Osteocyte (in vitro differentiated cells): ENCODE measurements around the gene CA5A. TPM values are rescaled to one million over a fixed set of nuclear protein-coding genes. Genes with fewer than 3 reads are reported as not detected.

ENCODE experiments used
- DNase-seq: peaks from one replicate; pipeline ENCODE4 v3.0.0; 2021; ENCODE audit warnings: mixed read lengths; ENCODE audit not compliant: unreplicated experiment; ENCODE audit errors: extremely low spot score
- H3K27ac Mint-ChIP-seq: one replicate; pipeline ENCODE4 v1.8.0; 2021; ENCODE audit warnings: mild to moderate bottlenecking, mixed read lengths; ENCODE audit not compliant: unreplicated experiment
- H3K27me3 Mint-ChIP-seq: one replicate; pipeline ENCODE4 v1.8.0; 2021; ENCODE audit warnings: mixed read lengths; ENCODE audit not compliant: unreplicated experiment
- H3K36me3 Mint-ChIP-seq: one replicate; pipeline ENCODE4 v1.8.0; 2021; ENCODE audit warnings: mixed read lengths; ENCODE audit not compliant: unreplicated experiment
- H3K4me1 Mint-ChIP-seq: one replicate; pipeline ENCODE4 v1.8.0; 2021; ENCODE audit warnings: mixed read lengths; ENCODE audit not compliant: unreplicated experiment
- H3K4me3 Mint-ChIP-seq: one replicate; pipeline ENCODE4 v1.8.0; 2021; ENCODE audit warnings: mild to moderate bottlenecking, moderate library complexity, mixed read lengths; ENCODE audit not compliant: unreplicated experiment
- H3K9me3 Mint-ChIP-seq: one replicate; pipeline ENCODE4 v1.8.0; 2021; ENCODE audit warnings: mixed read lengths; ENCODE audit not compliant: unreplicated experiment
- total RNA-seq: library from RNA; stranded (reverse); gene quantifications from 2 replicates; pipeline ENCODE4 v1.2.1, GENCODE V29; 2021
- TF ChIP-seq, protein P1 (sequence below): fragments of 200-600 bp; sonication (generic); IDR thresholded peaks from 2 replicates; pipeline ENCODE4 v1.5.0; 2021; ENCODE audit warnings: antibody characterized with exemption, mild to moderate bottlenecking, moderate library complexity

CA5A gene
- total RNA-seq, 1 donor from 2014 or later, result not detected

DNA sequence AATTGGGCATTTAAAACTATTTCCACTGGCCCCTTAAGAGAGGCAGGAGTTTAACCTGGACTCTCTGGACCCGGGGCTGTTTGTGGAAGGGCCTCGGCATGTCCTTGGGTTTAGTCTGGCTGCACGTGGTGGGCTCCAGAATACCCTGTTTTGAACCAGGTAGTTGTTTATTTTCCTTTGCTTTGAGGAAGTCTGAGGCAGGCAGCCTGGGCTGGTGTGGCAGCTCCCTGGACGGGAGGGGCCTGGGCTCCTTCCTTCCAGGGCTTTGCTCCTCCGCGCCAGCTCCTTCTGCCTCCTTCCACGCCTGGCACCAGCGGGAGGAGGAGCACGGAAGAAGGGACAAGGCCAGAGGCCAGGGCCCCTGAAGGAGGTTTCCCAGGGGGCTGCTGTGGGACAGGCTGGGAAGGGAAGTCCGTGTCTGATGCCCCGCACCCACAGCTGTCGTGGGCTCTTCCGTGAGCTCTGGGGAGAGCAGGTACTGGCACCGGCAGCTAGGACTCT, 30.4 kb upstream of the CA5A start:
- Mint-ChIP-seq H3K9me3 (peaks cover 9% of the 10 kb centered on the region), H3K27me3 (no peaks in the 10 kb centered on the region), H3K36me3 (peaks cover 9% of the 10 kb centered on the region), H3K27ac (peak overlapping the region; percentile 50), H3K4me3 (no peak overlapping the region), H3K4me1 (peaks cover 31% of the 10 kb centered on the region)
- DNase-seq, result no peak
- TF ChIP-seq, protein P1, sequence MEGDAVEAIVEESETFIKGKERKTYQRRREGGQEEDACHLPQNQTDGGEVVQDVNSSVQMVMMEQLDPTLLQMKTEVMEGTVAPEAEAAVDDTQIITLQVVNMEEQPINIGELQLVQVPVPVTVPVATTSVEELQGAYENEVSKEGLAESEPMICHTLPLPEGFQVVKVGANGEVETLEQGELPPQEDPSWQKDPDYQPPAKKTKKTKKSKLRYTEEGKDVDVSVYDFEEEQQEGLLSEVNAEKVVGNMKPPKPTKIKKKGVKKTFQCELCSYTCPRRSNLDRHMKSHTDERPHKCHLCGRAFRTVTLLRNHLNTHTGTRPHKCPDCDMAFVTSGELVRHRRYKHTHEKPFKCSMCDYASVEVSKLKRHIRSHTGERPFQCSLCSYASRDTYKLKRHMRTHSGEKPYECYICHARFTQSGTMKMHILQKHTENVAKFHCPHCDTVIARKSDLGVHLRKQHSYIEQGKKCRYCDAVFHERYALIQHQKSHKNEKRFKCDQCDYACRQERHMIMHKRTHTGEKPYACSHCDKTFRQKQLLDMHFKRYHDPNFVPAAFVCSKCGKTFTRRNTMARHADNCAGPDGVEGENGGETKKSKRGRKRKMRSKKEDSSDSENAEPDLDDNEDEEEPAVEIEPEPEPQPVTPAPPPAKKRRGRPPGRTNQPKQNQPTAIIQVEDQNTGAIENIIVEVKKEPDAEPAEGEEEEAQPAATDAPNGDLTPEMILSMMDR, result no peak

DNA sequence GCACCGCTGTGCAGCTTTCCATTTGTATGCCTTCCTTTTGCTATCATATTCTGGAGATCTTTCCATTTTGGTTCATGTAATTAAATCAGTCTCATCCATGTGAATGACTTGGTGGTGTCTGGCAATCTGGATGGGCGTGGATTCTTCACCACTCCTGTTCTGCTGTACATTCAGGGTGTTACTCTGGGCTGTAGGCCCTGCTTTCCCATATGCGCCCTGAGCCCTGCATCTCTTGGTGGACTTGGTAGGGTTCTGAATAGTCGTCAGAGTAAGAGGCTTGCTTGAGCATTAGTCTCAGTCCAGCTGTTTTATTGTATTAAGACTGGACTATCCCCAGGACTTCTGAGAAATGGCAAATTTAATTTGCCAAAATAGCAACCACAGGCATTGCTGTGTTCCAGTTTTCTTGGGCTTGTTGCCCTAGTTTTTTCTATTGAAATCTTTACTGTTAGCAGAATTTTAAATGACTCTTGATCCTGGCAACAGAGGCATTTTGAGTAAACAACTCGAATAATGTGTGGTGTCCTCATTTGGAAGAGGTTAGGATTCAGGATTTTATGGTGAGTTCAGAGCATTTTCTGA, 29.8 kb upstream of the CA5A start:
- H3K4me1 Mint-ChIP-seq, result peaks cover 31% of the 10 kb centered on the region
- TF ChIP-seq, protein P1, result no peak
- H3K27me3 Mint-ChIP-seq, result no peaks in the 10 kb centered on the region
- peaks cover 3% of the 10 kb centered on the region for H3K9me3 Mint-ChIP-seq
- no peak for DNase-seq
- H3K27ac Mint-ChIP-seq, result peak overlapping the region; percentile 52
- H3K4me3 Mint-ChIP-seq, result no peak overlapping the region
- peaks cover 3% of the 10 kb centered on the region for H3K36me3 Mint-ChIP-seq

DNA sequence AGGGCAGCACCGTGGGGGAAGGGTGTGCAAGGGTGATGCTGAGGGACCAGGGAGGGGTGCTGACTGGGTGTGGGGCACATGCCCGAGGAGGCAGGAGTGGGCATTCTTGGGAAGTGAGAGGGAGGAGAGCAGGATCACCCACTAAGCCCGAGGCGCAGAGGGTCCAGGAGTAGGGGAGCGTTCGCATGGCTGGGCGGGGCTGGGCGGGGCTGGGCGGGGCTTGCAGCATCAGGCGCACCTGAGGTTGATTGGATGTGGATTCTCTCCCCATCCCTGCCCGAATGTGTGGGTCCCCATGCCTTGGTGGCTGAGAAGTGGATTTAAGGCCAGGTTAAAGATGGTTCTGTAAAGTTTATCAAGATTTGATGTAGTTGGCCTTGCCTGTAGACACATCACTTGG, 29.1 kb upstream of the CA5A start:
- Mint-ChIP-seq H3K36me3 (no peaks in the 10 kb centered on the region), H3K4me3 (no peak overlapping the region), H3K27me3 (no peaks in the 10 kb centered on the region), H3K27ac (no peak overlapping the region), H3K9me3 (no peaks in the 10 kb centered on the region), H3K4me1 (peaks cover 31% of the 10 kb centered on the region)
- no peak for DNase-seq
- TF ChIP-seq, protein P1, result no peak

DNA sequence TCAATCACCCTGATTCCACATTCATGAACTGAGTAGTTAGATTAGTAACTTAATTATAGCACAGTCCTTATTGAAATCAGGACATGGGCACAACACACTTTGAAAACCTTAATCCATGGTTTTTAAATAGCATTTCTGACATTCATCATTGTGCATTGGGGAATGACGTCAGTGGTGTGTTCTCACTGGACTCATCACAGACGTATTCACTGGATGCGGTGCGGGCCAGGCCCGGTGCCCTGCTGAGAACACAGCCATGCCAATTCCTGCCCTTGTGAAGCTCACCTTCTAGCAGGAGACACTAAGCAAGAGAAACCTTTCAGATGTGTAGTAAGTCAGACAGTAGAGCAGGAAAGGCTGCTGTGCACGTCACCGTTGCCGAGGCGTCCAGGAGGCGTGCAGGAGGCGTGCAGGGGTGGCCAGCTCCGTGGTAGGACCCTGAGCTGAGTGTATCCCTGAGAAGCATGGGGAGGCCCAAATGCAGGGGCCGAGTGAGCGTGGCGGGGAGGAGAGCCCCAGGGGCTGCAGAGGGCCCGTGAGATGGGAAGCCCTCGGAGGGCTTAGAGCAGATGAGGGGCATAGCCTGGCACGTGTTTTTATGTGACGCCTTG, 27.8 kb upstream of the CA5A start:
- Mint-ChIP-seq H3K4me1 (peaks cover 26% of the 10 kb centered on the region), H3K9me3 (no peaks in the 10 kb centered on the region), H3K27me3 (no peaks in the 10 kb centered on the region), H3K27ac (no peak overlapping the region), H3K36me3 (no peaks in the 10 kb centered on the region), H3K4me3 (no peak overlapping the region)
- TF ChIP-seq, protein P1, result no peak
- DNase-seq, result no peak

DNA sequence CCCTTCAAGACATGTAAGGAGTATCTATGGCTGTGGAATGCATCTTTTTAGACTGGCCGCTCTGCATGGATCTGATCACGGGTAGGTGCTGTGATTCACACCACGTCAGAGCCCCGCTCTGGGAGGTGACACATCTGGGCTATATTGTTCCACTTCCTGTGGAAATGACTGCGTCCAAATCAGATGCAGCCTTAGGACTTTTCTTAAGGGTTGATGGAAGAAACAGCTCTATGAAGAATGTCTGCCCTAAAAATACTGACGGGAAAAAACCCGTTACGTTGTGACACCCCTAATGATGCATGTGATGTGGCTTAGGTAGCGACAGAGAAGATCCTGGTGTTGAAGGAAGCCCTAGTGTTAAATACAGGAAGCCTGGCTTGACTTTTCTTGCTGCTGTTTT, 27.1 kb upstream of the CA5A start:
- Mint-ChIP-seq H3K36me3 (no peaks in the 10 kb centered on the region), H3K4me3 (no peak overlapping the region), H3K27me3 (no peaks in the 10 kb centered on the region), H3K4me1 (peaks cover 23% of the 10 kb centered on the region), H3K9me3 (no peaks in the 10 kb centered on the region), H3K27ac (peak overlapping the region; percentile 35)
- TF ChIP-seq, protein P1, result no peak
- DNase-seq, result no peak
